ENCODE measurements around the gene CYGB.
"Not testable (repeated sequence)": the region's sequence is repeated elsewhere in the genome, so short reads cannot be mapped to it uniquely, and the experiment has no call there.

The CYGB gene

DNA sequence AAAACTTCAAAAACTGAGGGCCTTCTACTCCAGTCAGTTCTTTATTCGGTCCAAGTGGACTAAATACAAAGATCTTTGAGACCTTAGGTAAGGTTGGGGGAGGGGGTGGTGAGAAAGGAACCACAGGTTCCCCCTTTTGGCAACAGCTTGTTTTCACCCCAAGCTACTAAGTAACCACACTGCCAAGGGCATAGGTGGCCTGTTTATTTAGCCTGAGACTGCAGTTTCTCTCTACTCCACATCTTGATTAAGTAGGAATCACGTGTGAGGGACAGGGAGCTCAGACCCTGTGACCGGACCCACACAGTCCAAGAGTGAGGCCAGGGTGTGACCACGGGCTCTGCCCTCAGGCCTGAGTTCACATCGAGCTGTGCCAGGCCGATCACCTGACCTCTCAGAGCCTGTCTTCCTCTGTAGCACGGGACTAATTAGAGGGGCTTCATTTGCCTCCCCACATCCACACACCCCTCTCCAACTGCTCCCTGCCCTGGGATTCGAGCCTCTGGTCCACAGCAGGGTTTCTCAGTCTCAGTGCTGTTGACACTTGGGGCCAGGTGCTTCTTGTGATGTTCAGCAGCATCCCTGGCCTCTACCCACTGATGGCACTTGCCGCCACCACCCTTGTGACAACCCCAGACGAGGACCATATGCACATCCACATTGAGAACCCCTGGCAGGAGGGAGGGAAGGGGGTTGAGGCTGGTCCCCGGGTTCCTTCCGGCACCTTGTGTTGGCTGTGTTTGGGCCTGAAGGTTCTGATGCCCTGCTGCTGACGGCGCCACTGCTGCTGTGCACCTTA is 30.3 kb upstream of the CYGB start:
- DNase-seq = no peak

DNA sequence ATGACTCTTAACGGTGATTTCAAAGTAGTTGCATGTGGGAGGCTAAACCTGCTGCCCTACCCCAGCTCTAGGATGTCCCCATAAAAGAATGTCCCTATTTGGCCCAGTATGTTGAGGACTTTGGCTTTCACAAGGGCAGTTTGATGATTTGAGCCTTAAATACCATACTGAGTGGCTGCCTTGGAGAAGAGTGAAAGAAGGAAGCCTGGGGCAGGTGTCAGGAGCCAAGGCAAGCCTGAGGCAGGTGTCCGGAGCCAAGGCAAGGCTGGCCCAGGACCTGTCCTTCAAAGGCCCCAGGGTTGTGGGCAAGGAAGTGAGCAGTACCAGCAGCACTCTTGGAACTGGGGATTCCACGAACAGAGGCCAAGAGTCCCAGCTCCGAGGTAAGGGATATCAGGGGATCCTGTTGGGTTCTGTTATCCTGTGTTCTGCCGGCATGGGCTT is 29.5 kb upstream of the CYGB start:
- no peak for DNase-seq

DNA sequence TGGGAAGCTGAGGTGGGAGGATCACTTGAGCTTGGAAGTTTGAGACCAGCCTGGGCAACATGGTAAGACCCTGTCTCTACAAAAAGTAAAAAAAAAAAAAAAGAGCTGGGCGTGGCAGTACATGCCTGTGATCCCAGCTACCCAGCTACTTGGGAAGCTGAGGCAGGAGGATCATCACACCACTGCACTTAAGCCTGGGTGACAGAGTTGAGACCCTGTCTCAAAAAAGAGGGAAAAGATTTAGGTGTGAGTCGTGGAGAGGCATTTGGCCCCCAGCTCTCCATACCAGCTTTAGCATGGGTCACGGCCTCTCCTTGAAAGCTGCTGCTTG is 29.1 kb upstream of the CYGB start:
- DNase-seq = no peak

DNA sequence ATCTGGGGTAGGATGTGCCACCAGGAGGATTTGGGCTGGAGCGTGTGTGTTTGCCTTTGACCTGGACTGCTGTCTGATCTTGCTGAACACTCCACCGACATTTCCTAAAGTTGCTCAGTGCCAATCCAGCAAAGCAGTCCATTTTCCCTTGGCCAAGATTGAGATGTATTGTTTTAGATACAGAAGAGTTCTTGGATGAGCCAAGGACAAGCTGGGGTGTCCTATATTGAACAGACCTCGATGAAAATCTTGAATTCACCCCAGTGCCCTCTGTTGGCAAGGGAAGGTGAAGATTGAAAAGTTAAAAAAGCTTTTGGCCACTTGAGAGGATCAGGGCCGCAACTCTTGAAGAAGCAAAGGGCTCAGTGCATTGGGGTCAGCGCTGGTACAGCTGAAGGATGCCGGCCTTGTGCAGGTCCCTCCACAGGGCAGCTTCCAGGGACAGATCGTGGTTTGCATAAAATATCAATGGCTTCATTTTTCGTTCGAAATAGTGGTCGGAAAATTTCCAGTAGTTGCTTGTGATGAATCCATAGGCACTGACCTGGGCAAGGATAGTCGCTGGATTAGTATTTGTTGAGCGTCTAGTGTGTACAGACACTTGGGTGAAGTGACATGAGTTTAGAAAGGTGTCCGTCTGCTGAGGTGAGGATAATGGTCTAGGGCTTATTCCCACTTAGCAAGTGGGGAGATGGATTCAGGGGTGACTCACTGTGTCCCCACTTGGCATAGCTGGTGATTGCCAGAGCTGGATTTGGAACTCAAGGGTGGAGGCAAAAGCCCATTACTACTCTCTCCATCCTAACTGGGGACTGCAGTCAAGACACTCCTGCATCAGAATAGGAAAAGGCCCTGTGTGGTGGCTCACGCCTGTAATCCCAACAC is 28.5 kb upstream of the CYGB start:
- DNase-seq = no peak

DNA sequence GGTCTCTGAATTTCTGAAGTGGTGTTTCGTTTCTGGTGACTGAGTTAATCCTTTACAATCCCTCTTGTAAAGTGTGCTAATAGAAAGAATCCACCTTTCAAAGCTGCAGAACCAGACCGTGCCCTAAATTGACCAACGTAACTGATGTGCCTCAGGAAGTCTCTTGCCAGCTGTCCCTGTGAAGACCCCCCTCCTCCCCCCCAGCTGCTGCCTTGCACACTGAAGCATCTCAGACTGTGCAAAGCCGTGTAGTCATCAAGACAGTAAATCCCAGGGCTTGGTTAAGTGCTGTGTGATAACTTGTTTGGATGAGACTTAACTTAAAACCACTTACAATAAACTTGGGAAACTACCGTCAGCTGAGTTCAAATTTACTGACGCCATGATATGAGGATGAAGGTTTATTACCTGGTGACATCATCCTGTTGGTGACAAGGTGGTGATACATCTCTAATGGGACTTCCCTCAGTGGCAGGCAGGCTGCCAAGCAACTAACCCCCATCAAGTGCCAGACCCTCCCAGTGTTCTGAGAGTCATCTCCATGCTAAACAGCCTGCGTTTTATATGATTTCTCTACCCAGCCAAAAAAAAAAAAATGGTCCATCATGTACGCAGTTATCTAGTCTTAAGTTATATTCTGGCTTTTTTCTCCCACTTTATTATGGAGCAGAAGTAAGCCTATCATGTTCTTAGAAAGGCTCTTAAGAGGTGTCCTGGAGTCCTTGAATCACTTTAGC is 27.6 kb upstream of the CYGB start:
- not testable (repeated sequence) for DNase-seq

DNA sequence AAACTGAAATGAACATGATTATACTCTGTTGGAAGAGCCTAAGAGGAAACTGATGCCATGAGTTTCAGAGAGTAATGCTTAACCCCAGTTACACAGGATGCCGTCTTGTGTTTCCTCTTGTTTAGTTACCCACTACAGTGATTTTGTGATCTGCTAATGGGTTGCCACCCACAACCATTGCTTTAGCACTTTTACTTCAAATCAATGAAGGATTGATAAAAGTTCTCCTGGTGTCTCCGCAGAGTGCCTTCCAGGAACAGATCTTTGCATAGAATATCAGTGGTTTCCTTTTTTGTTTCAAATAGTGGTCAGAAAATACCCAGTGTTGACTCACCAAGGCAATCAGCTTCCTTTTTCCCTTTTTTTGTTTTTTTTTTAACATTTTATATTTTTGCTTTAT is 25.9 kb upstream of the CYGB start:
- not testable (repeated sequence) for DNase-seq

DNA sequence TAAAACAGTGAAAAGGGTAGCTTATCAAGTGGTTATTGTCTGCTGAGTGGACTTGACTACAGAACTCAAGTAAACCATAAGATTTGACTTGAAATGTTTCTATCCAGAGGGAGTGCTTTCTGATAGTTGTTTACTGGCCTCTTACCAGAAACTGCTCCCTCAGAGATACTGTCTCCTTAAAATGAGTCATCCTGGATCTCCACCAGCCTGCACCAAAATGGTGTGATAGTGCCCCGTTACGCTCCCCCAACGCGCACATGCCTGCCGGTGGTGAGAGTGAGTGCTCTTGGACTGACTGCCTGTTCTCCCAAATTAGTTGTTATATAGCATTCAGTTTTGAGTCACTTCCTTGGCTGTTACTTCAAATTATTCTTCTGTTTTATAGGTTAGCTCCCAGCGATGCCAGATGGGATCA is 25.2 kb upstream of the CYGB start:
- peak in 28 of 58 donors; percentile 15 to 71 (median 42) for DNase-seq

DNA sequence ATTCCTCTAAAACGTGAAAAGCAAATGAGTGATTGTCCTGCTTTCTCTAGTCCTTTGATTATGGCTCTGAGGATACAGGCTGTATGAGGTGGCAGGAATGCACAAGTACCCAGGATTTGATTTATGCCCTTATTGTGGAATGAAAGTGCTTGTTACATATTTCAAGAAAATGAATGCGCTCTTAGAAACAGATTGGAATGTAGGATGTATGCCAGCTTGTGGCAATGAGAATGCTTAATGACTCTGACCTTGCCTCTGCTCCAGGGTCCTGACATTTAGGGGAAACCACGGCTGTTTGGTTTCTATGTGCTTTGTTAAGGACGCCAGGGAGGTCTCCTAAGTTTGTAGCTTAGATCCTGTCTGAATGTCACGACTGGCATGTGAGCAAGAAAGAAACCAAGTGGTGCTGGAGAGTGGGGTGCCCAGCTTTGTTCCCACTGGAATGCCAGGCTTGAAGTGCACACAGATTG is 24.3 kb upstream of the CYGB start:
- no peak for DNase-seq

DNA sequence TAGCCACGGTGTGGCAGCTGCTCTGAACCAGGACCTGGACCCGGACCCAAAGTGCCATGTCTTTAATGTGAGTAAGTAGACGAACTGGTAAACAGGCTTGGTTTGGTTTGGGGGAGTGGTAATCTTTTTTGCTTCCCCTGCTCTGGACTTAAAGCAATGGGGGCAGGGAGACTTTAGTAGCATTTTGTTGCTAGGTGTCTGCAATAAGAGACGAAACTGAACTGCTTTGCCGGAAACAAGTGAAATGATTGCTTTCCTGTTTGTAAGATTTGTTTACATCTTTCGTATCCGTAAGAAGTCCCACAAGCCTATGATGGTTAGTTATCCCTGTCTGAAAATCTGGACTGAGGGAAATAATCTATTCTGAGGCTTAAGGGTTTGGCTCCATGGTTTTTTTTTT is 23.8 kb upstream of the CYGB start:
- DNase-seq = no peak

DNA sequence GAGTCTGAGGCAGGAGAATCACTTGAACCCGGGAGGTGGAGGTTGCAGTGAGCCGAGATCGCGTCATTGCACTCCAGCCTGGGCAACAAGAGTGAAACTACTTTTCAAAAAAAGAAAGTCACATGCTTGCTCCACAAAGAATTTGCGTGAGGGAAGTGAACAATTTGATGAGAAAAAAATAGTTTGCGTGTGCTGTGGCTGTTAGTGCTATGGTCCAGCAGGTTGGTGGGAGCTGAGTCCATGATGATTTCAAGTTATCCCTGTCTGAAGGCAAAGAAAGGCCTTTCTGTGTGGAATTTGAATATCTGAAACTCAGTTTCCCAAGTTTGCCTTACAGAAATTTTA is 23.3 kb upstream of the CYGB start:
- DNase-seq = no peak

DNA sequence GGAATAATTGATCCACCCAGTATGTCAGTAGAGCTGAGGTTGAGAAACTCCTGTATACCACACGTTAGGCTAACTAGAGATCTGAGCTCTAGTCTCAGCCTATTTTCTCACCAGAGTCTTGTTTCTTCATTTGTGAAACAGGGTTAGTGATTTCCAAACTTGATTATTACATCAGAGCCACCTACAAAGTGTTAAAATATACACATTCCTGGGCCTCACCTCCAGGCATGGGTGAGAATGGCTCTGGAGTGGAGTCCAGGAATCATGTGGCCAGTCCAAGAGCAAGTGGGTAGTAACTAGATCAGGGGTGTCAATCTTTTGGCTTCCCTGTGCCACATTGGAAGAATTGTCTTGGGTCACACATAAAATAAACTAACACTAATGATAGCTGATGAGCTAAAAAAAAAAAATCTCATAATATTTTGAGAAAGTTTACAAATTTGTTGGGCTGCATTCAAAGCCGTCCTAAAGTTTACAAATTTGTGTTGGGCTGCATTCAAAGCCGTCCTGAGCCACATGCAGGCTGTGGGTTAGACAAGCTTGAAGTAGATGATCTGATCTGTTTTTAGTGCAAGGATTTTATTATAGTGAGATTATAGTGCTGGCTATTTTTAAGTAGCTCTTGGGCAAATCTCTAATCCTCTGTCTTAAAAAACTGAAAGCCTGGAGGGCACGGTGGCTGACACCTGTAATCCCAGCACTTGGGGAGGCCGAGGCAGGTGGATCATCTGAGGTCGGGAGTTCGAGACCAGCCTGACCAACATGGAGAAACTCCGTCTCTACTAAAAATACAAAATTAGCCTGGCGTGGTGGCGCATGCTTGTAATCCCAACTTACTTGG is 22.7 kb upstream of the CYGB start:
- DNase-seq = no peak

DNA sequence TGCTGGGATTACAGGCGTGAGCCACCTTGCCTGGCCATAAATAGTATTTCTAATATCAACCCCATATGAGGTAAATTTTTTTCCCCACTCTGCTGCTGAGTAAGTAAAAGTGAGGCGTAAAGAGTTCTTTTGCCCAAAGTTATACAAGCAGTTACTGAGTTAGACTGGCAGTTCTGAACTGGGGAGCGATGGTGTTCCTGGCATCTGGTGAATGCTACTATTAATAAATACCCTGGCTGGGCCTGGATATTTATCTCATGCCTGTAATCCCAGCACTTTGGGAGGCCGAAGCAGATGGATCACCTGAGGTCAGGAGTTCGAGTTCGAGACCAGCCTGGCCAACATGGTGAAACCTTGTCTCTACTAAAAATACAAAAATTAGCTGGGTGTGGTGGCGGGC is 22.0 kb upstream of the CYGB start:
- not testable (repeated sequence) for DNase-seq

DNA sequence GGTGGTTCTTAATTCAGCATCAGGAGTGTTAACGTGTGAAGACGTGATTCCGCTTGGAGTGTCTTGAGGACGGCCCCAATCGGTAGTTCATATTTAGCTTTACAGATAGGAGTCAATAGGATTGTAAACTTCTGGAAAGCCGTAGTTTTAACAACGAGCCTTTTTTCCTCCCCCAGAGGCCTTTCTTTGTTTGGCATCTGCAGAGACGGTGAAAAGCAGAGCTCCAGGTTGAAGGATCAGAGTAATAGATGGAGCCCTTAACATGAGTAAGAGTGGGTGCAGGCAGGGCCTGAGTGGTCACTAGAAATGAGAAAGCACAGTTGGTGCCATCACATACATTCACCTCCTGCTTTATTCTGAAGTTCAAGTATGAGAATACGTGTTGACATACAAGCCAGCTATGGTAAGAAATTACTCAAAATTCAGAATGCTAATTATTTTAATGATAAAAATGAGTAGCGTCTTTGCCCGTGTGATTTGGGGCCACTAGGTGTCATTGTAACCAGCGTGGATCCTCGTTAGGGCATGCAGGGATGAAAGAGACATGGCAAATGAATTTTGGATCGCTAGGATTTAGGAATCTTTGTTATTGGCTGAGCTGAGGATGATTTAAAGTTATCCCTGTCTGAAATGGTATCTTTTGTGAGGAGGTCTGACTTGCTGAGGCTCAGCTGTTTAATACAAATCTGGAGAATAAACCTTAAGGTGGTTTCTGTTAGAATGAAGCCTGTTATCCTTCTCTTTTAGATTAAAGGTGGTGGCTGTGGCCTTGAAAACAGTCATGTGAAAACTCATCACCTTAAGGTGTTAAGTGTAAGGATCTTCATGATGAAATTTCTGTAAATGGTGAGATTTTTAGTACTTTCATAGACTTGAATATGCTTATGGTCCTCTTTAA is 20.9 kb upstream of the CYGB start:
- peak in 2 of 58 donors; percentile 19 to 38 for DNase-seq

DNA sequence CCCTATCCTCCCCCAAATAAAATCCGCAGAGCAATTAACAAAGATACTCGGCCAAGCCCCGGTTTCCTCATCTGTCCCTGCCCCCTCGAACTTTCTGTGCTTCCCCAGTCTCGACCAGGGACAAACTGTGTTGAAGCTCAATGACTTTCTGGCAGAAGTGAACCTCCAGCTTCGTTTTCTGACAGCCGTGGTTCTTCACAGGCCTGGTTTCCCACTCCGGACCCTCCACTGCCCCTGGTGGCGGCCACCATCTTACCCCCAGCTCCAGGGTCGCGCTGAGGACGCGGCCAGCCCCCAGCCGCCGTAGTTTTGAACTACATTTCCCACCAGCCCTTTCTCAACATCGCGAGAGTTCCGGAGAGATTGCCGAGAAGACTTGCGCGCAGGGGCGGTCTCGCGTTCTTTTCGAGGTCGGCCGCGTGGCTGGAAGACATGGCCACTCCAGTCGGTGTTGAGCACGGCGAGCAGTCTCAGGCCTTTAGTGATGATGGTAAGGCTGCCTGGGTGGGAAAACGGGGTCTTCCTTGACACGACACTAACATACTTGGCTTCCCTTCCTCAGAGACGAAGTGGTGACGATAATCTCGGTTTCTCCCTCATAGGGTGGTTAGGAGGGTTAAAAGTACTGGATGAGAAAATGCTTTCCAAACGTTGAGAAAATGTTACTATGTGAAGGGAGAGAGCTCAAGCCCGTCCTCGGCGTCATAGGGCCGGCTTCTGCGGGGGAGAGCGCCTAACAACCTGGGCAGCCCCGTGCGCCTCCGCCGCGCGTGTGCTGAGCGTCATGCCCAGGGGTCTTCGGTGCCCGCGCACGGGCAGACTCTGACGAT is 20.1 kb upstream of the CYGB start:
- peak; percentile 47 to 94 (median 83) for DNase-seq

DNA sequence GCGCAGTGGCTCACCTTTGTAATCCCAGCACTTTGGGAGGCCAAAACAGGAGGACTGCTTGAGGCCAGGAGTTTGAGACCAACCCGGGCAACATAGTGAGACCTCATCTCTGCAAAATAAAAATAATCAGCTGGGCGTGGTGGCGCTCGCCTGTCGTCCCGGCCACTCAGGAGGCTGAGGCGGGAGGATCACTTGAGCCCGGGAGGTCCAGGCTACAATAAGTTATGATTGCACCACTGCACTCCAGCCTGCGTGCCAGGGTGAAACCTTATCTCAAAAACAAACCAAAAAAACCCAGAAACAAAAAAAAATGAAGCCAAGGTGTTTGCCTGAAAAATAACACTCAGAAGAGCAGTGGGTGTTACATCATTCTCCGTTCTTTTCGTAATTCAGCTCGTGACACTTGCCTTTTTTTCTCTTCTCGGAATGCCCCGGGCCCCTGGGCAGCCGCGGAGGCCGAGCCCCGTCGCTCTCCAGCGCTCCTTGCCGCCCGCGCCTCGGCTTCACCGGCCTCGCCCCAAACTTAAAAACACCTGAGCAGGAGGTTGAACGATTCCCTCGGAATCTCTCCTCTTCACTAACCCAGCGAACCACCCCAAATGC is 19.4 kb upstream of the CYGB start:
- DNase-seq = no peak

DNA sequence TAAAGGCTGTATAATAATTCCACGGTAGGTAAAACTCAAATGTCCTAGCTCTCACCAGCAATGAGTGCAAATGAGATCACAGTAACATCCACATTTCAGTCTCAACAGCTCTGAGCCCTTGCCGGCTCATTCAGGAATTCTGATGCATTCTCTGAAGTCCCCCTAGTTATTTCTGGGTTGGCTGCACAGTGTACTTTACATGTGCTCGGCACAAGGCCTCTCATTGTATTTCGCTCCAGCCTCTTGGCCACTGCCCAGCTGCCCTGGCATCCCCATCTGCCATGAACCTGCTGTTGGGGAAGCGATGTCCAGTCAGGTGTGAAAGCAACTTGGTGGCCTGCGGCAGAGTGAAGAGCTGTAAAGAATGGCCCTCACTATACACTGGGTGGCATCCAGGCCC is 16.6 kb upstream of the CYGB start:
- DNase-seq = peak in 46 of 58 donors; percentile 16 to 85 (median 60)

DNA sequence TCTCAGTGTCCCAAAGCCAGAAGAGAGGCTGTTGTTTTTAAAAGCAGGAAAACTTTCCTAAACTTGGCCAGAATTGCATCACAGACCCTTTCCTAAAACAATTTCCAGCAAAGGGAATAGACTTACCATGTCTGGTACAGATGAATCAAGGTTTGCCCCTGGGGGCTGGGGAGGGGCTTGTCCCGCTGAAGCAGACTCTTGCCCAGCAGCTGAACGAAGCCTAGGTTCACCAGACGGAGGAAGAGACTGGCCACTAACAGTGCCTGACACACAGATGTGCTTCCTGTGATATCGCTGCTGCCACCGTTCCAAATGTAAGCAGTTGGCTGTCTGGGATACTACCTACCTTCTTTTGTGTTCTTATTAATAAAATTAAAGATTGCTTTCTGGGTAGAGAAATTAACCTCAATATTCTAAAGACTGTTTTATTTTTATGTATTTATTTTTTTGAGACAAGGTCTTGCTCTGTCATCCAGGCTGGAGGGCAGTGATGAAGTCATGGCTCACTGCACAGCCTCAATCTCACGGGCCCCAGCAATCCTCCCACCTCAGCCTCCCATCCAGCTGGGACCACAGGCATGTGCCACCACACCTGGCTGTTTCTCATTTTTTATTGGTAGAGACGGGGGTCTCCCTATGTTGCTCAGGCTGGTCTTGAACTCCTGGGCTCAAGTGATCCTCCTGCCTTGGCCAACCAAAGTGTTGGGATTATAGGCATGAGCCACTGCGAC is 15.8 kb upstream of the CYGB start:
- no peak for DNase-seq

DNA sequence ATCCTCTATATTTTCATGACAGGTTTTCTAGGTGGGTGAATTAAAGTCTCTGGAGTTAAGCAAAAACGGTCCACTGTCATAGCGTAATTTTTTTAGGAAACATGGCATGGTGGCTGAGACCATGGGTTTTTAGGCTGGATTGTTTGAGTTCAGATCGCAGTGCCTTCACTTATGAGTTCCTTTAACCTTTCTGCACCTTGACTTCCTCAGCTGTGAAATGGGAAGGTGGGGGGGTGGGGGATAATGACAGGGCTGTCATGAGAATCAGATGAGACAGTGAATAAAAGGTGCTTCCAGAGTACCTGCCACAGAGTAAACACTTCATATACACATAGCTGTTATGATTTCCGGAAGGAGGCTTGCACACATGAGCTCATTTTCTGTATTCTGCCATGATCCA is 14.2 kb upstream of the CYGB start:
- DNase-seq = no peak
